ENCODE measurements around the gene SCNN1G. TPM values are rescaled to one million over a fixed set of nuclear protein-coding genes. Genes with fewer than 3 reads are reported as not detected.

The SCNN1G gene
- not detected in 2 replicates for total RNA-seq (2014; rRNA removed; shearing (Covaris generic); ENCODE audit: low replicate concordance)

GRCh38 chr16:23182679-23183542 is at the start of gene SCNN1G:
Gene SCNN1G (plus strand): TSS chr16:23182745. CDS start chr16:23186272, 3,527 bp downstream.
- Histone ChIP-seq H3K9me3 (ENCODE audit: low read length) (no peaks in the 10 kb centered on the region), H3K4me1 (ENCODE audit: low read length) (peaks cover 5% of the 10 kb centered on the region), H3K4me2 (ENCODE audit: low read depth, low read length, poor library complexity, severe bottlenecking) (no peak within 1 kb of the TSS), H3K9me2 (replicated peaks; ENCODE audit: insufficient read depth, low read length) (no peaks in the 10 kb centered on the region), H3K27ac (ENCODE audit: low read length) (no peak within 1 kb of the TSS), H2AFZ (ENCODE audit: low read length) (no peak within 1 kb of the TSS), H3K4me3 (ENCODE audit: low read length) (no peak within 1 kb of the TSS), H4K20me1 (ENCODE audit: insufficient read depth, low read depth, low read length) (no peaks in the 10 kb centered on the region), H3K36me3 (ENCODE audit: insufficient read depth, low read length) (no peaks in the 10 kb centered on the region), H3K27me3 (ENCODE audit: low read length) (no peaks in the 10 kb centered on the region), H3K9ac (ENCODE audit: low read length) (no peak within 1 kb of the TSS), H3K79me2 (ENCODE audit: low read length) (no peaks in the 10 kb centered on the region)
- no peak for DNase-seq

- H3K27me3 ChIP-seq (ENCODE audit: low read length): no peaks in the 10 kb centered on the region
- no peak for DNase-seq
- no peak overlapping the region for H2AFZ ChIP-seq (ENCODE audit: low read length)
- peaks cover 50% of the 10 kb centered on the region for H4K20me1 ChIP-seq (ENCODE audit: insufficient read depth, low read depth, low read length)
- H3K9me3 ChIP-seq (ENCODE audit: low read length): no peaks in the 10 kb centered on the region; the same call in 1 of the 2 replicates
- no peak overlapping the region for H3K9ac ChIP-seq (ENCODE audit: low read length)
- no peaks in the 10 kb centered on the region for H3K36me3 ChIP-seq (ENCODE audit: insufficient read depth, low read length)
- H3K4me2 ChIP-seq (ENCODE audit: low read depth, low read length, poor library complexity, severe bottlenecking): no peak overlapping the region
- 0 out of 2 replicates have a peak, but pooled peaks cover 2% of the 10 kb centered on the region for H3K79me2 ChIP-seq (ENCODE audit: low read length)
- H3K9me2 ChIP-seq (replicated peaks; ENCODE audit: insufficient read depth, low read length): no peaks in the 10 kb centered on the region
- H3K27ac ChIP-seq (ENCODE audit: low read length): no peak overlapping the region
- no peaks in the 10 kb centered on the region for H3K4me1 ChIP-seq (ENCODE audit: low read length)
- no peak overlapping the region for H3K4me3 ChIP-seq (ENCODE audit: low read length)
Observed at GRCh38 chr16:23132775-23133463, 49.6 kb upstream of the SCNN1G start.

- no peaks in the 10 kb centered on the region for H3K27me3 ChIP-seq (ENCODE audit: low read length)
- H3K4me3 ChIP-seq (ENCODE audit: low read length): no peak overlapping the region
- H3K27ac ChIP-seq (ENCODE audit: low read length): no peak overlapping the region
- H3K79me2 ChIP-seq (ENCODE audit: low read length): 0 out of 2 replicates have a peak, but pooled peaks cover 2% of the 10 kb centered on the region
- H3K9me2 ChIP-seq (replicated peaks; ENCODE audit: insufficient read depth, low read length): no peaks in the 10 kb centered on the region
- peaks cover 37% of the 10 kb centered on the region for H4K20me1 ChIP-seq (ENCODE audit: insufficient read depth, low read depth, low read length)
- no peak overlapping the region for H3K4me2 ChIP-seq (ENCODE audit: low read depth, low read length, poor library complexity, severe bottlenecking)
- no peaks in the 10 kb centered on the region for H3K36me3 ChIP-seq (ENCODE audit: insufficient read depth, low read length)
- H3K9ac ChIP-seq (ENCODE audit: low read length): no peak overlapping the region
- DNase-seq: no peak
- no peaks in the 10 kb centered on the region for H3K4me1 ChIP-seq (ENCODE audit: low read length)
- H2AFZ ChIP-seq (ENCODE audit: low read length): no peak overlapping the region
- no peaks in the 10 kb centered on the region; the same call in 1 of the 2 replicates for H3K9me3 ChIP-seq (ENCODE audit: low read length)
Observed at GRCh38 chr16:23134274-23134673, 48.3 kb upstream of the SCNN1G start.

- no peaks in the 10 kb centered on the region; the same call in 1 of the 2 replicates for H3K27me3 ChIP-seq (ENCODE audit: low read length)
- no peak for DNase-seq
- H3K9me2 ChIP-seq (replicated peaks; ENCODE audit: insufficient read depth, low read length): no peaks in the 10 kb centered on the region
- H3K4me3 ChIP-seq (ENCODE audit: low read length): no peak overlapping the region
- no peak overlapping the region for H3K27ac ChIP-seq (ENCODE audit: low read length)
- H3K4me1 ChIP-seq (ENCODE audit: low read length): no peaks in the 10 kb centered on the region
- H3K36me3 ChIP-seq (ENCODE audit: insufficient read depth, low read length): no peaks in the 10 kb centered on the region
- no peak overlapping the region for H2AFZ ChIP-seq (ENCODE audit: low read length)
- no peak overlapping the region for H3K9ac ChIP-seq (ENCODE audit: low read length)
- H3K9me3 ChIP-seq (ENCODE audit: low read length): no peaks in the 10 kb centered on the region; the same call in 1 of the 2 replicates
- peaks cover 37% of the 10 kb centered on the region for H4K20me1 ChIP-seq (ENCODE audit: insufficient read depth, low read depth, low read length)
- no peak overlapping the region for H3K4me2 ChIP-seq (ENCODE audit: low read depth, low read length, poor library complexity, severe bottlenecking)
- H3K79me2 ChIP-seq (ENCODE audit: low read length): 0 out of 2 replicates have a peak, but pooled peaks cover 2% of the 10 kb centered on the region
Observed at GRCh38 chr16:23137256-23137655, 45.3 kb upstream of the SCNN1G start.

- no peak overlapping the region for H3K4me3 ChIP-seq (ENCODE audit: low read length)
- H3K9me2 ChIP-seq (replicated peaks; ENCODE audit: insufficient read depth, low read length): no peaks in the 10 kb centered on the region
- H3K4me2 ChIP-seq (ENCODE audit: low read depth, low read length, poor library complexity, severe bottlenecking): no peak overlapping the region
- H3K36me3 ChIP-seq (ENCODE audit: insufficient read depth, low read length): no peaks in the 10 kb centered on the region
- peaks cover 38% of the 10 kb centered on the region for H4K20me1 ChIP-seq (ENCODE audit: insufficient read depth, low read depth, low read length)
- no peak overlapping the region for H3K9ac ChIP-seq (ENCODE audit: low read length)
- 0 out of 2 replicates have a peak, but pooled peaks cover 2% of the 10 kb centered on the region for H3K79me2 ChIP-seq (ENCODE audit: low read length)
- H3K4me1 ChIP-seq (ENCODE audit: low read length): no peaks in the 10 kb centered on the region
- H3K27ac ChIP-seq (ENCODE audit: low read length): no peak overlapping the region
- H2AFZ ChIP-seq (ENCODE audit: low read length): no peak overlapping the region
- no peak for DNase-seq
- no peaks in the 10 kb centered on the region; the same call in 1 of the 2 replicates for H3K27me3 ChIP-seq (ENCODE audit: low read length)
- no peaks in the 10 kb centered on the region; the same call in 1 of the 2 replicates for H3K9me3 ChIP-seq (ENCODE audit: low read length)
Observed at GRCh38 chr16:23137818-23138217, 44.7 kb upstream of the SCNN1G start.

- H3K9ac ChIP-seq (ENCODE audit: low read length): no peak overlapping the region
- H3K9me3 ChIP-seq (ENCODE audit: low read length): no peaks in the 10 kb centered on the region; the same call in 1 of the 2 replicates
- H3K36me3 ChIP-seq (ENCODE audit: insufficient read depth, low read length): no peaks in the 10 kb centered on the region
- no peak overlapping the region for H3K4me2 ChIP-seq (ENCODE audit: low read depth, low read length, poor library complexity, severe bottlenecking)
- H3K79me2 ChIP-seq (ENCODE audit: low read length): 0 out of 2 replicates have a peak, but pooled peaks cover 2% of the 10 kb centered on the region
- no peaks in the 10 kb centered on the region for H3K4me1 ChIP-seq (ENCODE audit: low read length)
- no peak overlapping the region for H2AFZ ChIP-seq (ENCODE audit: low read length)
- H3K9me2 ChIP-seq (replicated peaks; ENCODE audit: insufficient read depth, low read length): no peaks in the 10 kb centered on the region
- H3K27me3 ChIP-seq (ENCODE audit: low read length): no peaks in the 10 kb centered on the region; the same call in 1 of the 2 replicates
- H4K20me1 ChIP-seq (ENCODE audit: insufficient read depth, low read depth, low read length): peaks cover 32% of the 10 kb centered on the region
- H3K27ac ChIP-seq (ENCODE audit: low read length): no peak overlapping the region
- DNase-seq: peak; percentile 32
- no peak overlapping the region for H3K4me3 ChIP-seq (ENCODE audit: low read length)
Observed at GRCh38 chr16:23140107-23140506, 42.4 kb upstream of the SCNN1G start.

- Histone ChIP-seq H3K4me3 (ENCODE audit: low read length) (no peak overlapping the region), H3K4me2 (ENCODE audit: low read depth, low read length, poor library complexity, severe bottlenecking) (no peak overlapping the region), H3K9me3 (ENCODE audit: low read length) (no peaks in the 10 kb centered on the region; the same call in 1 of the 2 replicates), H3K36me3 (ENCODE audit: insufficient read depth, low read length) (no peaks in the 10 kb centered on the region), H4K20me1 (ENCODE audit: insufficient read depth, low read depth, low read length) (peaks cover 38% of the 10 kb centered on the region), H3K9ac (ENCODE audit: low read length) (no peak overlapping the region), H3K27ac (ENCODE audit: low read length) (no peak overlapping the region), H2AFZ (ENCODE audit: low read length) (no peak overlapping the region), H3K79me2 (ENCODE audit: low read length) (no peaks in the 10 kb centered on the region), H3K4me1 (ENCODE audit: low read length) (no peaks in the 10 kb centered on the region), H3K9me2 (replicated peaks; ENCODE audit: insufficient read depth, low read length) (no peaks in the 10 kb centered on the region), H3K27me3 (ENCODE audit: low read length) (no peaks in the 10 kb centered on the region; the same call in 1 of the 2 replicates)
- peak; percentile 14 for DNase-seq
Observed at GRCh38 chr16:23141033-23141432, 41.5 kb upstream of the SCNN1G start.

GRCh38 chr16:23141500-23141899 is 41.0 kb upstream of the SCNN1G start:
- peaks cover 38% of the 10 kb centered on the region for H4K20me1 ChIP-seq (ENCODE audit: insufficient read depth, low read depth, low read length)
- H3K36me3 ChIP-seq (ENCODE audit: insufficient read depth, low read length): no peaks in the 10 kb centered on the region
- no peaks in the 10 kb centered on the region for H3K4me1 ChIP-seq (ENCODE audit: low read length)
- DNase-seq: no peak
- H3K4me3 ChIP-seq (ENCODE audit: low read length): no peak overlapping the region
- no peaks in the 10 kb centered on the region; the same call in 1 of the 2 replicates for H3K27me3 ChIP-seq (ENCODE audit: low read length)
- H3K9me2 ChIP-seq (replicated peaks; ENCODE audit: insufficient read depth, low read length): no peaks in the 10 kb centered on the region
- no peak overlapping the region for H3K9ac ChIP-seq (ENCODE audit: low read length)
- no peaks in the 10 kb centered on the region; the same call in 1 of the 2 replicates for H3K9me3 ChIP-seq (ENCODE audit: low read length)
- no peak overlapping the region for H3K27ac ChIP-seq (ENCODE audit: low read length)
- no peak overlapping the region for H3K4me2 ChIP-seq (ENCODE audit: low read depth, low read length, poor library complexity, severe bottlenecking)
- H2AFZ ChIP-seq (ENCODE audit: low read length): no peak overlapping the region
- H3K79me2 ChIP-seq (ENCODE audit: low read length): no peaks in the 10 kb centered on the region
